ENCODE results near the gene FRS3. TPM values are rescaled to one million over a fixed set of nuclear protein-coding genes. Genes with fewer than 3 reads are reported as not detected.

Gene FRS3
- total and polyA plus RNA-seq, 2 of the 13 experiments (the other 11 are each of a cell fraction or from before 2014, with no cell fraction given), result 3.0 to 7.4 TPM

DNA sequence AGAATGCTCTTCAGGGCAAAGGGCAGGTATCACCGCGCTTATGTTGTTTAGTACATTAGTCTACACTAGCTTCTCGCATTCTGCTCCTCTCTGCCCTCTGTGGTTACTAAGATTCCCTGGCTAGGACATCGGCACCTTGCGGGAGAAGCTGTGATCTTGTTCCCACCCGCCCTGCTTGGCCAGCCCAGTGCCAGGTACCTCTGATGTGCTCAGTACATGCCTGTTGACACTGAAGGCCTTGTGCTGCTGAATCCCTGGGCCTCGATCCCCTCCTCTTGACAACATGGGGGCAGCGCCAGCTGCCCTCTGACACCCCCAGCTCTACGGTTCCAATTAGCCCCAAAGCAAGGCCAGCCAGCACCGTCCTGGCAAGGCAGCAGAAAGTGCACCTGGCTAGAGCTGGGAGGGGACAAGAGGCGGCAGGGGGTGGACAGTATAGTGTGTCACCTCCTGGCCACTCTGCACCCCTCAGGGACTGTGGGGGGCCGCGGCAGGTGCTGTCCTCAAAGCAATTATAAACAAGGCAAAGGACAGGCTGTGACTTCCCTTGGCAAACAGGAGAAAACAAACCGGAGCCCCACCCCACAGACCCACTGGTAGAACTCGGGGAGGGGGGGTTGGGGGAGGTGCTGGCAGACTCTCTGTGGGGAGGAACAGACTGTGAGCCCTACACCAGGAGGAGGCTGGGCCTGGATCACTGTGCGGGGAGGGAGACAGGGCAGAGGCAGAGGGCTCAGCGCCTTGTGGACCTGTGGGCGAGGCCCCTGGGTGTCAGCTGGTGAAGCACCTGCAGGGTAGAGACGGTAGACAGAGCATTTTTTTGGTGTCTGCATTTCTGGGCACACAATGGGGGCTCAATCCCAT lies 51.4 kb downstream of the FRS3 start:
- ATAC-seq, result peak; percentile 62
- Histone ChIP-seq H3K9me3 (ENCODE audit: low read length) (no peaks in the 10 kb centered on the region), H3K4me1 (ENCODE audit: insufficient read depth, low read length) (peaks cover 62% of the 10 kb centered on the region), H3K27ac (ENCODE audit: extremely low read length, insufficient read depth, low read length) (peak overlapping the region; percentile 49), H3K36me3 (replicated peaks in 1 of 2; ENCODE audit: control insufficient read depth in 1 of 2, insufficient read depth in 2 of 2, low read length in 2 of 2) (no peaks in the 10 kb centered on the region), H2AFZ (ENCODE audit: low read length) (no peak overlapping the region), H3K79me2 (ENCODE audit: insufficient read depth, low read length) (peaks cover 5% of the 10 kb centered on the region), H3K4me2 (ENCODE audit: low read depth, low read length) (peak overlapping the region; percentile 65), H3K4me3 (replicated peaks in 1 of 3; ENCODE audit: insufficient read depth in 1 of 3, low read depth in 2 of 3, low read length in 3 of 3) (peak overlapping the region in 2 of 3 experiments; percentile 23 to 43; a peak in 3 of 6 replicates), H3K9ac (ENCODE audit: insufficient read depth, low read depth, low read length) (peak overlapping the region; percentile 34), H4K20me1 (ENCODE audit: insufficient read depth, low read length) (no peaks in the 10 kb centered on the region), H3K27me3 (ENCODE audit: control insufficient read depth in 1 of 2, insufficient read depth in 2 of 2, low read length in 2 of 2) (no peaks in the 10 kb centered on the region; a peak in 1 of 5 replicates)
- WGBS (ENCODE audit: low lambda C conversion rate), result 37% methylated on average over 16 of the region's 19 CpGs
- DNase-seq (ENCODE audit: low spot score), result peak; percentile 58
- in situ Hi-C loops (cut with HindIII; ENCODE audit: extremely low pct_ligation_motif_present, low pct_unique_long_range_greater_than_20kb), result no loop called here
- CTCF ChIA-PET (ENCODE audit: low intra/inter-chr PET ratio, low total read pairs), result interaction anchor here (1.3 to 1.8 kb wide), 2 partner anchors 22 to 48 kb away, joined by 3 to 4 read pairs; no protein-coding TSS in a partner anchor
- POLR2A ChIA-PET, result interaction anchor here (0.7 to 1.9 kb wide), 5 partner anchors 13 to 59 kb away, joined by 3 to 6 read pairs (median 3); partner anchors contain the start of genes FRS3 and TOMM6
- intact Hi-C loops (cut with micrococcal nuclease; ENCODE audit: unreplicated experiment), result loop anchor here (10.0 kb wide), 1 partner anchor 316 kb away; no protein-coding TSS in a partner anchor
- BruUV-seq (replicated peaks), result no TSS peak
- FAIRE-seq, result peak; percentile 44
- TF ChIP-seq MYNN (CRISPR knock-in tag; IDR thresholded peaks at IDR 0.05; ENCODE audit: low read depth), result no peak
- TF ChIP-seq ARNT2 (CRISPR knock-in tag; IDR thresholded peaks at IDR 0.05; ENCODE audit: low read depth), result no peak
- no peak for TF ChIP-seq ZSCAN30 (CRISPR knock-in tag; IDR thresholded peaks at IDR 0.05)
- TF ChIP-seq ZNF777 (CRISPR knock-in tag; IDR thresholded peaks at IDR 0.05), result 0 out of 2 replicates have a peak, but pooled peaks have one; percentile 22
- TF ChIP-seq, protein P1, sequence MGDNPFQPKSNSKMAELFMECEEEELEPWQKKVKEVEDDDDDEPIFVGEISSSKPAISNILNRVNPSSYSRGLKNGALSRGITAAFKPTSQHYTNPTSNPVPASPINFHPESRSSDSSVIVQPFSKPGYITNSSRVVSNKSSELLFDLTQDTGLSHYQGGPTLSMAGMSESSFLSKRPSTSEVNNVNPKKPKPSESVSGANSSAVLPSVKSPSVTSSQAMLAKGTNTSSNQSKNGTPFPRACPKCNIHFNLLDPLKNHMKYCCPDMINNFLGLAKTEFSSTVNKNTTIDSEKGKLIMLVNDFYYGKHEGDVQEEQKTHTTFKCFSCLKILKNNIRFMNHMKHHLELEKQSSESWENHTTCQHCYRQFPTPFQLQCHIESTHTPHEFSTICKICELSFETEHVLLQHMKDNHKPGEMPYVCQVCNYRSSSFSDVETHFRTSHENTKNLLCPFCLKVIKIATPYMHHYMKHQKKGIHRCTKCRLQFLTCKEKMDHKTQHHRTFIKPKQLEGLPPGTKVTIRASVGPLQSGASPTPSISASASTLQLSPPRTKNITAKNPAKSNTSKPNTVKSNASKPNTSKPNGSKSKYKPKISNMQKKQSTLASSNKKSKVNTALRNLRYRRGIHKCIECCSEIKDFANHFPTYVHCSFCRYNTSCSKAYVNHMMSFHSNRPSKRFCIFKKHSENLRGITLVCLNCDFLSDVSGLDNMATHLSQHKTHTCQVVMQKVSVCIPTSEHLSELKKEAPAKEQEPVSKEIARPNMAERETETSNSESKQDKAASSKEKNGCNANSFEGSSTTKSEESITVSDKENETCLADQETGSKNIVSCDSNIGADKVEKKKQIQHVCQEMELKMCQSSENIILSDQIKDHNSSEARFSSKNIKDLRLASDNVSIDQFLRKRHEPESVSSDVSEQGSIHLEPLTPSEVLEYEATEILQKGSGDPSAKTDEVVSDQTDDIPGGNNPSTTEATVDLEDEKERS (CRISPR knock-in tag; IDR thresholded peaks at IDR 0.05), result 0 out of 2 replicates have a peak, but pooled peaks have one; percentile 26
- TF ChIP-seq WIZ (CRISPR knock-in tag; IDR thresholded peaks at IDR 0.05), result no peak
- no peak for TF ChIP-seq KDM4B (CRISPR knock-in tag; IDR thresholded peaks at IDR 0.05)
- TF ChIP-seq, protein P2, sequence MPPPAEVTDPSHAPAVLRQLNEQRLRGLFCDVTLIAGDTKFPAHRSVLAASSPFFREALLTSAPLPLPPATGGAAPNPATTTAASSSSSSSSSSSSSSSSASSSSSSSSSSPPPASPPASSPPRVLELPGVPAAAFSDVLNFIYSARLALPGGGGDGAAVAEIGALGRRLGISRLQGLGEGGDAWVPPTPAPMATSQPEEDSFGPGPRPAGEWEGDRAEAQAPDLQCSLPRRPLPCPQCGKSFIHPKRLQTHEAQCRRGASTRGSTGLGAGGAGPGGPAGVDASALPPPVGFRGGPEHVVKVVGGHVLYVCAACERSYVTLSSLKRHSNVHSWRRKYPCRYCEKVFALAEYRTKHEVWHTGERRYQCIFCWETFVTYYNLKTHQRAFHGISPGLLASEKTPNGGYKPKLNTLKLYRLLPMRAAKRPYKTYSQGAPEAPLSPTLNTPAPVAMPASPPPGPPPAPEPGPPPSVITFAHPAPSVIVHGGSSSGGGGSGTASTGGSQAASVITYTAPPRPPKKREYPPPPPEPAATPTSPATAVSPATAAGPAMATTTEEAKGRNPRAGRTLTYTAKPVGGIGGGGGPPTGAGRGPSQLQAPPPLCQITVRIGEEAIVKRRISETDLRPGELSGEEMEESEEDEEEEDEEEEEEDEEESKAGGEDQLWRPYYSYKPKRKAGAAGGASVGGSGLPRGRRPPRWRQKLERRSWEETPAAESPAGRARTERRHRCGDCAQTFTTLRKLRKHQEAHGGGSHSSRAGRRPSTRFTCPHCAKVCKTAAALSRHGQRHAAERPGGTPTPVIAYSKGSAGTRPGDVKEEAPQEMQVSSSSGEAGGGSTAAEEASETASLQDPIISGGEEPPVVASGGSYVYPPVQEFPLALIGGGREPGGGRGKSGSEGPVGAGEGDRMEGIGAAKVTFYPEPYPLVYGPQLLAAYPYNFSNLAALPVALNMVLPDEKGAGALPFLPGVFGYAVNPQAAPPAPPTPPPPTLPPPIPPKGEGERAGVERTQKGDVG (CRISPR knock-in tag; IDR thresholded peaks at IDR 0.05; ENCODE audit: borderline replicate concordance), result 0 out of 2 replicates have a peak, but pooled peaks have one; percentile 60
- TF ChIP-seq ZNF75D (CRISPR knock-in tag; IDR thresholded peaks at IDR 0.05; ENCODE audit: borderline replicate concordance), result no peak
- TF ChIP-seq, protein P3, sequence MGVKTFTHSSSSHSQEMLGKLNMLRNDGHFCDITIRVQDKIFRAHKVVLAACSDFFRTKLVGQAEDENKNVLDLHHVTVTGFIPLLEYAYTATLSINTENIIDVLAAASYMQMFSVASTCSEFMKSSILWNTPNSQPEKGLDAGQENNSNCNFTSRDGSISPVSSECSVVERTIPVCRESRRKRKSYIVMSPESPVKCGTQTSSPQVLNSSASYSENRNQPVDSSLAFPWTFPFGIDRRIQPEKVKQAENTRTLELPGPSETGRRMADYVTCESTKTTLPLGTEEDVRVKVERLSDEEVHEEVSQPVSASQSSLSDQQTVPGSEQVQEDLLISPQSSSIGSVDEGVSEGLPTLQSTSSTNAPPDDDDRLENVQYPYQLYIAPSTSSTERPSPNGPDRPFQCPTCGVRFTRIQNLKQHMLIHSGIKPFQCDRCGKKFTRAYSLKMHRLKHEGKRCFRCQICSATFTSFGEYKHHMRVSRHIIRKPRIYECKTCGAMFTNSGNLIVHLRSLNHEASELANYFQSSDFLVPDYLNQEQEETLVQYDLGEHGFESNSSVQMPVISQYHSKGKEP (CRISPR knock-in tag; IDR thresholded peaks at IDR 0.05), result no peak
- TF ChIP-seq, protein P4, sequence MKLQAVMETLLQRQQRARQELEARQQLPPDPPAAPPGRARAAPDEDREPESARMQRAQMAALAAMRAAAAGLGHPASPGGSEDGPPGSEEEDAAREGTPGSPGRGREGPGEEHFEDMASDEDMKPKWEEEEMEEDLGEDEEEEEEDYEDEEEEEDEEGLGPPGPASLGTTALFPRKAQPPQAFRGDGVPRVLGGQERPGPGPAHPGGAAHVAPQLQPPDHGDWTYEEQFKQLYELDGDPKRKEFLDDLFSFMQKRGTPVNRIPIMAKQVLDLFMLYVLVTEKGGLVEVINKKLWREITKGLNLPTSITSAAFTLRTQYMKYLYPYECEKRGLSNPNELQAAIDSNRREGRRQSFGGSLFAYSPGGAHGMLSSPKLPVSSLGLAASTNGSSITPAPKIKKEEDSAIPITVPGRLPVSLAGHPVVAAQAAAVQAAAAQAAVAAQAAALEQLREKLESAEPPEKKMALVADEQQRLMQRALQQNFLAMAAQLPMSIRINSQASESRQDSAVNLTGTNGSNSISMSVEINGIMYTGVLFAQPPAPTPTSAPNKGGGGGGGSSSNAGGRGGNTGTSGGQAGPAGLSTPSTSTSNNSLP (IDR thresholded peaks at IDR 0.05; ENCODE audit: low read depth, low read length), result no peak
